ENCODE measurements around the gene VRTN.

Gene VRTN

DNA sequence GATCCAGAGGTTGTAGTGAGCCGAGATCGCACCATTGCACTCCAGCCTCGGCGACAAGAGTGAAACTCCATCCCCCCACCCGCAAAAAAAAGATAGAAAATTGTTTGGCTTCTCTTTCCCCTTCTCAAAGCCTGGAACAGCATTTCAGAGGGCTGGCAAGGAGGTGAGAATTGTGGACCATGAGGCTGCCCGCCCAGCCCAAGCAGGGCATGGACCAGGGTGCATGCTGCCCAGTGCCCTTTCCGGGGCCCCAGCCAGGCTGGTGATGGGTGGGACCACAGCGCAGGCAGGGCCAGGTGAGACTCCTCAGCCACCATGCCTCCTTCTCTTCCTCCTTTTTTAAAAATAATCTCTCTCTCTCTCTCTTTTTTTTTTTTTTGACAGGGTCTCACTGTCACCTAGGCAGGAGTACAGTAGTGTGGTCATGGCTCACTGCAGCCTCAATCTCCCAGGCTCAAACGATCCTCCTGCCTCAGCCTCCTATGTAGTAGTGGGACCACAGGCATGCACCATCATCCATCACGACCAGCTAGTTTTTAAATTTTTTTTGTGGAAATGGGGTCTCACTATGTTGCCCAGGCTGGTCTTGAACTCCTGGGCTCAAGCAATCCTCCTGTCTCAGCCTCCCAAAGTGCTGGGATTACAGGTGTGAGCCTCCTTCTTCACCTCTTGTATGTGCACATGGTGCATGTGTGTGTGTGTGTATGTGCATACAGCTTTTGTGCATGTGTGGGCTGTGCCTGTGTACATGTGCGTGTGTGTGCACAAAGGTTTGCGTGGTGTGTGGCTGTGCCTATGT is 55.5 kb downstream of the VRTN start:
- TF ChIP-seq, protein P1, sequence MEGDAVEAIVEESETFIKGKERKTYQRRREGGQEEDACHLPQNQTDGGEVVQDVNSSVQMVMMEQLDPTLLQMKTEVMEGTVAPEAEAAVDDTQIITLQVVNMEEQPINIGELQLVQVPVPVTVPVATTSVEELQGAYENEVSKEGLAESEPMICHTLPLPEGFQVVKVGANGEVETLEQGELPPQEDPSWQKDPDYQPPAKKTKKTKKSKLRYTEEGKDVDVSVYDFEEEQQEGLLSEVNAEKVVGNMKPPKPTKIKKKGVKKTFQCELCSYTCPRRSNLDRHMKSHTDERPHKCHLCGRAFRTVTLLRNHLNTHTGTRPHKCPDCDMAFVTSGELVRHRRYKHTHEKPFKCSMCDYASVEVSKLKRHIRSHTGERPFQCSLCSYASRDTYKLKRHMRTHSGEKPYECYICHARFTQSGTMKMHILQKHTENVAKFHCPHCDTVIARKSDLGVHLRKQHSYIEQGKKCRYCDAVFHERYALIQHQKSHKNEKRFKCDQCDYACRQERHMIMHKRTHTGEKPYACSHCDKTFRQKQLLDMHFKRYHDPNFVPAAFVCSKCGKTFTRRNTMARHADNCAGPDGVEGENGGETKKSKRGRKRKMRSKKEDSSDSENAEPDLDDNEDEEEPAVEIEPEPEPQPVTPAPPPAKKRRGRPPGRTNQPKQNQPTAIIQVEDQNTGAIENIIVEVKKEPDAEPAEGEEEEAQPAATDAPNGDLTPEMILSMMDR (conservative IDR thresholded peaks at IDR 0.05; ENCODE audit: low read depth, low read length), result no peak
- H3K4me3 ChIP-seq (ENCODE audit: low read length), result no peak overlapping the region
- DNase-seq (ENCODE audit: low read depth), result no peak

- no peak for DNase-seq (ENCODE audit: low read depth)
- TF ChIP-seq, protein P1 (conservative IDR thresholded peaks at IDR 0.05; ENCODE audit: low read depth, low read length), result no peak
- H3K4me3 ChIP-seq (ENCODE audit: low read length), result no peak overlapping the region
These were observed 56.2 kb downstream of the VRTN start for GRCh38 chr14:74404435-74404834.

- TF ChIP-seq, protein P1 (conservative IDR thresholded peaks at IDR 0.05; ENCODE audit: low read depth, low read length), result no peak
- no peak overlapping the region for H3K4me3 ChIP-seq (ENCODE audit: low read length)
- no peak for DNase-seq (ENCODE audit: low read depth)
These were observed 57.4 kb downstream of the VRTN start for GRCh38 chr14:74405663-74406062.

DNA sequence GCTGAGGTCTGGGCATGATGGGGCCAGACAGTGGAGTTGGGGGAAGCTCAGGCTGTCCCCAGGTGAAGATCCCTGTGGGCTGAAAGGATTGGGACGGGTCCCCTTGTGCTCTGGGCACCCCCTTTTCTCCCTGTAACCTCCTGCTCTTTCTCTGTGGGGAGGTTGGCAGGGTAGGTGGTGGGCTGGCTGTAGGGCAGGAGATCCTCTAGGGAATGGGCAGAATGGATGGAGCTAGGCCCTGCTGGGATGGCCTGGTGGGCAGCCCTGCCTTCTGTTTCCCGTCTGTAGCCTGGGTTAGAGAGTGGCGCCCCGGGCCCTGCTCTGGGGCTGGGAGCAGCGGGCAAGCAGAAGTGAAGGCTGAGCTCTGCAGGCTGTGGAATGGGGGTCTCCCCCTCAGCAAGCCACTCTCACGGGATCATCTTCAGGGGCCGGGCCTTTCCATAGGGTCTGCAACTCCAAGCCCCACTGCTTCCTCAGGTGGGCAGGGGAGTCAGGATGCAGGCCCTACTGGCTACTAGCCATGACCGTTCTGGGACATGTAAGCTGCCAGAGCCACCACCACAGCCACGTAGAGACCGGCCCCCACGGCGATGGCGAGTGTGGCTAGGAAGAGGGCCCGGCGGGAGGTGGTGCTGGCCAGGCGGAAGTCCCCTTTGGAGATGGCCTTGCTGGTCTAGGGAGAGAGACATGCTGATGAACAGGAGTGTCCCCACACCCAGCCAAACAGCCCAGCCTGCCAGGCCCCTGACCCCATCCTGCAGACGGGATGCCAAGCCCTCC is 58.9 kb downstream of the VRTN start:
- TF ChIP-seq, protein P1 (conservative IDR thresholded peaks at IDR 0.05; ENCODE audit: low read depth, low read length), result no peak
- DNase-seq (ENCODE audit: low read depth), result no peak
- H3K4me3 ChIP-seq (ENCODE audit: low read length), result no peak overlapping the region

DNA sequence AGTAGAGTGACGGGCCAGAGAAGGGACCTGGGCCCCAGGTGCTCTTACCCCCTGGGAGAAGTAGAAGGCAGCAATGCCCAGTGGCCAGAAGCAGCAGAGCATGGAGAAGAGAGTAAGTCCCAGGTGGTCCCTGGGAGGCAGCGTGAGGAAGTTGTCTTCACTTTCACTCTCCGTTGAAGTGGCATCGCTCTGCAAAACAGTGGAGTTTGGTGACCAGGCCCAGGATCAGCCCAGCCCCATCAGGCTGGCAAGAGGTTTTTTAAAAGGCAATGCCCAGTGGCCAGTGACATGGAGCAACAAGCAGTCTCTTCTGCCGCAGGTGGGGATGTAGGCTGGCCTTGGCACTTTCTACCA is 59.5 kb downstream of the VRTN start:
- no peak overlapping the region for H3K4me3 ChIP-seq (ENCODE audit: low read length)
- TF ChIP-seq, protein P1 (conservative IDR thresholded peaks at IDR 0.05; ENCODE audit: low read depth, low read length), result no peak
- DNase-seq (ENCODE audit: low read depth), result no peak

- TF ChIP-seq, protein P1 (conservative IDR thresholded peaks at IDR 0.05; ENCODE audit: low read depth, low read length), result no peak
- H3K4me3 ChIP-seq (ENCODE audit: low read length), result no peak overlapping the region
- no peak for DNase-seq (ENCODE audit: low read depth)
These were observed 60.6 kb downstream of the VRTN start for GRCh38 chr14:74408870-74409269.
